Endothelial cell of umbilical vein (primary cell): ENCODE results near the gene C17orf75.

Source experiments
- CTCF ChIP-seq, 2 donors: IDR thresholded peaks; 1 replicate in 1 of 2; 2 replicates in 1 of 2; pipeline ENCODE4 v1.5.1; 2011; ENCODE audit warnings: low read length in 2 of 2, mild to moderate bottlenecking in 2 of 2, moderate library complexity in 2 of 2, control low read depth in 1 of 2, inconsistent platforms in 1 of 2, low read depth in 1 of 2; ENCODE audit not compliant: insufficient read depth in 1 of 2; ENCODE audit errors: extremely low read depth in 1 of 2
- FOS ChIP-seq: IDR thresholded peaks from 2 replicates; pipeline ENCODE4 v1.6.1; 2011; ENCODE audit warnings: mild to moderate bottlenecking, low read length, moderate library complexity, borderline replicate concordance; ENCODE audit not compliant: insufficient read depth
- TF ChIP-seq, protein P1 (sequence below): IDR thresholded peaks from 2 replicates; pipeline ENCODE4 v1.6.1; 2011; ENCODE audit not compliant: insufficient read depth, insufficient read length

DNA sequence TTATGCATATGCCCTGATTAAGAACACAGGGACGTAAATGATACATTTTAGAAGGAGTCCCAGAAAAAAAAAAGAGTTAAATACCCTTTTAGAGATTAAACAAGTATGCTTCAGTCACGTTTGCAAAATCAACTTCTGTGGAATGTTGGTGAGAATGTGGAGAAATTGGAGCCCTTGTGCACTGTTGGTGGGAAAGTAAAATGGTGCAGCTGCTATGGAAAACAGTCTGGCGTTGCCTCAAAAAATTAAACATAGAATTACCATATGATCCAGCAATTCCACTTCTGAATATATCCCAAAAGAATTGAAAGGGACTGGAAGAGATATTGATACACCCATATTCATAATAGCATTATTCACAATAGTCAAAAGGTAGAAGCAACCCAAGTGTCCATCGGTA, 49.9 kb downstream of the C17orf75 start:
- TF ChIP-seq CTCF (IDR thresholded peaks at IDR 0.05; ENCODE audit: extremely low read depth in 1 of 2, insufficient read depth in 1 of 2, low read depth in 1 of 2, low read length in 2 of 2) (no peak), FOS (no peak)
- TF ChIP-seq, protein P1, sequence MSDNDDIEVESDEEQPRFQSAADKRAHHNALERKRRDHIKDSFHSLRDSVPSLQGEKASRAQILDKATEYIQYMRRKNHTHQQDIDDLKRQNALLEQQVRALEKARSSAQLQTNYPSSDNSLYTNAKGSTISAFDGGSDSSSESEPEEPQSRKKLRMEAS, result no peak
